GM19324 (cell line): ENCODE results near the gene SMPD1.

ENCODE experiments used
- ATAC-seq: cut with Tn5 transposase; IDR thresholded peaks from one replicate; pipeline ENCODE4 v1.9.1; 2021; ENCODE audit warnings: mild to moderate bottlenecking, moderate library complexity; ENCODE audit not compliant: unreplicated experiment, low FRiP score

SMPD1 gene

DNA sequence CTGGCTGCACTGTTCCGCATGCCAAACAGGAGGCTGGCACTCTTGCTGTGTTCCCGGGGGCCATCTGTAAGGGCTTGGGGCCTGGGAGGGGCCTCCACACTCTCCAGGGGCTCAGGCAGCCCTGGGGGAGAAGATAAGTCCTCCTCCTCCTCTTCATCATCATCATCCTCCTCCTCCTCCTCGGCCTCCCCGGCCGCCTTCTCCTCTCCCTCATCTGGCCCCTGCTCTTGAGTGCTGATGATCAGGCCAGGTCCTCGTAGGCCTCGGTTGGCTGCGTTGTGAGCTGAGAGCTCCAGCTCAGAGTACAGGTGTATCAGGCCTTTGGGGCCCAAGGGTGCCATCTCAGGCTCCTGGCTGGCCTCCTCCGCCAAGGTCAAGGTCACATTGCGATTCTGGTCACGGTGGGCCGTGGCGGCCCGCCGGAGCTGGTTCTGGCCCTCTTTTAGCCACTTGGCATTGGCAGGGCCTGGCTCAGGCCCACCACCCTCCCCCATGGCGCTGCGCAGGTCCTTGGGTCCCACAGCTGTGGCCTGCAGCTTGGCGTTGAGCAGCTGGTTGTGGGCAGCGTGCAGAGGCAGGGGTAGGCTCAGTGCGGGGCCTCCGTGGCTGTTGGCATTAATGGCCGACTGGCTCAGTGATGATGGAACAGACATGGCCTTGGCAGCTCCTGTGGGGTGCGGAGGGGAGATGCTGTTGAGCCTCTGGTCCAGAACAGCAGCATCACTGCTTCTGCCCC is 20.6 kb downstream of the SMPD1 start:
- ATAC-seq: no peak

DNA sequence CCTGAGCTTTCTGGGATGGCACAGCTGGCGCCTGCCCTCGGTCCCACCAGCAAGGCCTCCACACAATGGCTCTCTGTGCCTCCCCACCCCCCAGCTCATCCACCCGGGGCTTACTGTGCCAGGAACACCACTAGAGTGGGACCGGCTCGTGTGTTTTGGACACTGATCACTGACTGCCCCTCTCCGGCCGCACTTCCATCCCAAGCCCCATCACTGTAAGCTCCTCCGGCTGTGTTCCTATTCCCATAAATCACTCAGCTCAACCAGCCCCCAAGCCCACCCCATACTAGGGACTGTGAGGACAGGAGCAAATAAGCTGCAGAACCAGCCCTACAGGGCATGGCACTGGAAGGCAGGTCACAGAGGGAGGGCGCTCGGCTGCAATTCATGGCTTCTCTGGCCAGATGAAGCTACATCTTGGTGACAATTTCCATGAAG is 21.3 kb downstream of the SMPD1 start:
- no peak for ATAC-seq

DNA sequence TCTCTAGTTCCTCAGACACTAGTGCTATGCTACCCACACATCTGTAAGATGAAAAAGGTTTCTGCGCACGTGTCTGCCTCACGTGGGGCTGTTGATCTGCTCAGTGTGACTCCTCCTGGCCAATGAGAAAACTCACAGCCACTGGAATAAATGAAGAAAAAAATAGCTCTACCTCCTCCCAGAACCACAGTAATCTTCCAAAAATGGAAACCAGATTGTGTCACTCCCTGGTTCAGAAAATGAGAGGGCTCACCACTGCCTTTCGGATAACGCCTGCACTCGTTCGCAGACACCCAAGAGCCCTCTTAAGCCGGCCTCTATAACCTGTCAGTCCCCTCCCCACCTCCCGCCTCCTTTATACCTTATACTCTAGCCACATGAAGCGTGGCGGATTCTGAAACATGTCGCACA is 23.5 kb downstream of the SMPD1 start:
- ATAC-seq: no peak

DNA sequence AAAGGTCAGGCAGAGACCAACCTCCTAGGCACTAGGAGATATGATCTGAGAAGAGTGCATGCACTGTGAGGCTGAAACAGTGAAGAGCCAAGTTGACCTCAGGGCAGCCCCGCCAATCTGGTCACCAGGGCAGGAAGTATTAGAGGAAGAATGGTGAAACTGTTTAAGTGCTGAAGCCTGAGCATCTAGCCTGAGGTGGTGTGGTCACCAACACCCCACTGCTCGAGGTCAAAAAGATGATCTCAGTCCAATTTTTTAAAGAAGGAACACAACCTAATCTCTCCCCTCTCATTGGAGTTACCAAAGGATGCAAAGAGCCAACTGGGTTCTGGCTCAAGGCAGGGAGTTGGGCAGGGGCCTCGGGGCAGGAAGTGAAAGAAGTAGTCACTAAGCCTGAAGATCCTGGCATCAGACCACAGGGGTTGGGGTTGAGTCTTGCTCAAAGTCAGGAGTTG is 24.6 kb downstream of the SMPD1 start:
- no peak for ATAC-seq

DNA sequence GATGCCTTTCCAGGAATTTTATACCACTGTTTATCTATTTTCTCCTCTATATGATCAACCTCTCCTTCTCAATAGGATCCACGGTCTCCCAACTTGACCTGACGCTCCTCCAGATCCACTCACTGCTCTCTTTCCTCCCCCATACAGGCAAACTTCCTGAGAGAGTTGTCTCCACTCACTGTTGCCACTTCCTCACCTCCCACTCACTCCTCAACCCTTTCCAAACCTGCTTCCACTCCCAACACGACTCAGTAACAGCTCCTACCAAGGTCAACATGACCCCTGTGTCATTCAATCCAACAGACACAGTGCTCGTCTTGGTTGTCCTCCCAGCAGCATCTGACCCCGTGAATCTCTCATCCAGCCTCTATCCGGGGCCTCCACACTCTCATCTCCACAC is 25.5 kb downstream of the SMPD1 start:
- no peak for ATAC-seq

- no peak for ATAC-seq
Observed at GRCh38 chr11:6417907-6418556, 27.8 kb downstream of the SMPD1 start.

DNA sequence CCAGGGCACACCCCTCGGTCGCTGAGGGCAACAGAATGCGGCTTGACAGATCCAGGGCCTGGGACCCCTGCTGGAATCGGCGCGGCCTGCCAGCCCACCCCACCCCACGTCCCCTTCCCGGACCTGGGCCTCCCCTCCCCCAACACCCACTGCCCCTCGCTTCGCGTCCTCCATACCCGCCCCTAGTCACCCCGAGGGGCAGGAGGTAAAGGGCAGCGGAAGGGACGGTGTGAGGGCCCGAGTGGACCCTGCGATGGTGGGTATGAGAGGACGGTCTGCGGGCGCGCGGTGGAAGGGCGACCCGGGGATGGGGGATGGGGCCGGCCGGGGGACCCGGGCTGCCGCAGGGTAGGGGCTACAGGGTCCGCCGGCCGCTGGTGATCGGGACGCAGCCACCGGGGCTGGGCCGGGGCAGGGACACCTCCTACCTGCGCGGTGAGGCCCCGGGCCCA is 28.3 kb downstream of the SMPD1 start:
- ATAC-seq: no peak

- ATAC-seq: no peak
Observed at GRCh38 chr11:6419009-6419631, 28.8 kb downstream of the SMPD1 start, which contains the start of gene APBB1. Gene APBB1 (minus strand): TSS chr11:6419094. CDS start chr11:6411347, 7,747 bp downstream.

GRCh38 chr11:6420677-6421076 is 30.4 kb downstream of the SMPD1 start:
- no peak for ATAC-seq

- no peak for ATAC-seq
Observed at GRCh38 chr11:6427516-6427915, 37.2 kb downstream of the SMPD1 start.

GRCh38 chr11:6431861-6432260 is 41.6 kb downstream of the SMPD1 start:
- no peak for ATAC-seq

- ATAC-seq: no peak
Observed at GRCh38 chr11:6433998-6434660, 43.9 kb downstream of the SMPD1 start.

- ATAC-seq: no peak
Observed at GRCh38 chr11:6437423-6437822, 47.1 kb downstream of the SMPD1 start.

DNA sequence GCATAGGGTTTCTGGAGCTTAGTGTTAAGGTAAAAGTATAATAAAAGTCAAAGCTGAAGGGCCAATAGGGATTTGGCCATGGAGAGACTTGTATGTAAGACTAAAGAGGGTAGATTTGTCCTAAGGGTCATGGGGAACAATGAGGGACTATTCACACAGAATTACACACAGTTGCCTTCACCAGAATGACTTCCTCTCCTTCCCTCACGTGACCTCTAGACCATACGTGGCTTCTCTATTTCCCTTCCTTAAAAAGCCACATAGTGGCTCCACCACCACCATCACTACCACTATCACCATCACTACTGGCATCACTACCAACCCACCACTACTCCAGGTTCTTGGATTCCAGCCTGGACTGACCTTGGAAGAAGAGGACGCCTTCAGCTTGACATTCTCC is 47.7 kb downstream of the SMPD1 start:
- ATAC-seq: no peak

DNA sequence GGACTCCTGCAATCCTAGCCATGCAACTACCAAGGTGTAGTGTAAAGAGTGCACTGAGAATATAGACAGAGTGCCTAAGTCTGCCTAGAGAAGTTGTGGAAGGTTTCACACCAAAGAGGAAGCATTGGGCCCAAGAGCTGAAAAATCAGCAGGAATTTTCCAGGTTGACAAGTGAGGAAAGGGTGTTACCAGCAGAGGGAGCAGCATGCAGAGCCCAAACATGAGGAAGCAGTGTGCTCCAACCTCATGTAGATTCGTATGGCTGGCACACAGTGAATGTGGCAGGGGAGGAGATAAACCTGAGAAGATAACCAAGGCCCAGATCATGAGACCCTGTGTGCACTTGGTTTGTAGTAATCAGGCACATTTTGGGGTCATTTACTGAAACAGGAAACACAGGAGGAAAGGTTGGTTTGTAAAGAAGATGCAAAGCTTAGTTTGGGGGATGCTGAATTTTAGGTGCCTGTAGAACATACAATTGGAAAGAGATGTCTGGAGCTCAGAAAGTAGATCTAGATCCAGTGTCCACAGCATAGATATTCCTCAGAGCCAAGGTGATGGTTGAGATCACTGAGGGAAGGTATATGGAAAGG is 48.8 kb downstream of the SMPD1 start:
- ATAC-seq: no peak

GRCh38 chr11:6440906-6441358 is 50.7 kb downstream of the SMPD1 start, which contains the start of gene HPX:
Gene HPX (minus strand): TSS chr11:6440987. CDS start chr11:6440963, 24 bp downstream.
- no peak for ATAC-seq

GRCh38 chr11:6442441-6442840 is 52.2 kb downstream of the SMPD1 start:
- no peak for ATAC-seq

- no peak for ATAC-seq
Observed at GRCh38 chr11:6443269-6444003, 53.2 kb downstream of the SMPD1 start.
